ENCODE data around the gene TEDDM1.
"Not testable (repeated sequence)": the region's sequence is repeated elsewhere in the genome, so short reads cannot be mapped to it uniquely, and the experiment has no call there.

TEDDM1 gene

DNA sequence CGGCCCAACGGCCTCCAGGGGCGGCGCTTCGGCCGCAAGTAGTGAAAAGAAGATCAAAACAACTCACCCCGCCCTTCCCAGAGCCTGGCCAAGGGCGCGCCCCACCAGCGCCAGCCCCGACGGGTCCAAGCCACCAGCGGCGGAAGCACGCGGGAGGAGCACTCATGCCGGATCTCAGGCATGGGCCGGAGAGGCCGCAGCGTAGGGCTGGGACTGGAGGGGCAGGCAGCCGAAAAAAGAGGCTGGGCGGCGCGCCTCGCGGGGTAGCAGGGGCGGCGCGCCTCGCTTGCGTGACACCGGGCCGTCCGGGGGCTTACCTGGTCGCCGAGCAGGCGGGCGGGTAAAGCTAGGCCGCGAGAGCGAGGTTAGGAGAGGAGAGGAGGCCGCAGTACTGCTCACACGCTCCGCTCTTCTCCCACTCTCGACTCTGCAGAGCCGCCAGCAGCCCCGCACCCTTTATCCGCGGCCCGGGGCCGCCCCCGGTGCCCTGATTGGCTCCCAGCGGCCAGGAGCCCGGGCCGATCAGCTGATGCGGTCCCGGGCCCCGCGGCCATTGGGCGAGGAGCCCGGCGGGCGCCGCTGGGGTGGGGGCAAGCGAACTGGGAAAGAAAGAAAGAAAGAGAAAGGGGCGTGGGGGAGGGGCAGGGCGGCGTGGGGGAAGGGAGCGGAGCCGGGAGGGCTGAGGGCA is 9.0 kb downstream of the TEDDM1 start, which contains the start of gene GLUL:
Gene GLUL (minus strand): TSS at position 429 of the 688 bp plus-strand sequence. CDS start 3,053 bp downstream, outside the sequence.
- peak; percentile 74 for DNase-seq
- Mint-ChIP-seq H3K27ac (peak within 1 kb of the TSS; percentile 88), H3K27me3 (peaks cover 47% of the 10 kb centered on the region), H3K36me3 (ENCODE audit: low read depth) (peaks cover 24% of the 10 kb centered on the region), H3K4me1 (ENCODE audit: low read depth) (peaks cover 23% of the 10 kb centered on the region), H3K4me3 (peak within 1 kb of the TSS; percentile 86), H3K9me3 (no peaks in the 10 kb centered on the region)

DNA sequence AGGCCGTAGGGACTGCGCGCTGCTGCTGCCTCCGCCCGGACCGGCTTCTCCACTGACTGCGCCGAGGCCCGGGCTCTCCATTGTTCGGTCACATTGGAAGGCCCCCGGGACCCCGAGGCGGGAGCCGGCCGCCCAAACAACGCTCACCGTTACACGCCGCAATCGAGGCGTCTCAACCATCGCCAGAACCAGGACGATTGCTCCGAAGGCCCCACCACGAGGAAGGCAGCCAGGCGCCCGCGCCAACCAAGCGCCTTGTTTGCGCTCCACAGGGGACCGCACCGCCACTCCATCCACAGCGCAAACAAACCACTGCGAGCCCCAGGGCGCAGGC is 9.5 kb downstream of the TEDDM1 start:
- H3K9me3 Mint-ChIP-seq, result no peaks in the 10 kb centered on the region
- H3K27ac Mint-ChIP-seq, result peak overlapping the region; percentile 88
- H3K27me3 Mint-ChIP-seq, result peaks cover 44% of the 10 kb centered on the region
- peaks cover 23% of the 10 kb centered on the region for H3K4me1 Mint-ChIP-seq (ENCODE audit: low read depth)
- peaks cover 29% of the 10 kb centered on the region for H3K36me3 Mint-ChIP-seq (ENCODE audit: low read depth)
- DNase-seq, result no peak
- peak overlapping the region; percentile 86 for H3K4me3 Mint-ChIP-seq

DNA sequence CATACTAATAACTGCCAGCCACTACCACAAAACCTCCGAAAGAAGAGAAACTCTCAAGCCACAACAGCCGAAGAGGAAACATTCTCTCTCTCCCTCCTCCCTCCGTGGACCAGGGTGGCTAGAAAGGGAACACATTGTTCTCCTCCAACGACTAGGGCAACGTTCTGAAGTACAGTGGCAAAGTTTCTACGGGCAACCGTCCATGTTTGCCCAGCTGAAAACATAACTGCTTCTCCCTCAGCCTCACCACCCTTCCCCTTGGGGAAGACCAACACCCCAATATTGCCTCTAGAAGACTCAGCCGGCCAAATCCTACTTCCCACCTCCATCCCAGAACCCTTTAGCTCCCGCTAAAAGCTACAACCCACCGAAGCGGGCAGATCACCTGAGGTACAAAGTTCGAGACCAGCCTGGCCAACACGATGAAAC is 10.8 kb downstream of the TEDDM1 start:
- Mint-ChIP-seq H3K27ac (peak overlapping the region; percentile 72), H3K36me3 (ENCODE audit: low read depth) (peaks cover 37% of the 10 kb centered on the region), H3K9me3 (no peaks in the 10 kb centered on the region), H3K4me1 (ENCODE audit: low read depth) (peaks cover 23% of the 10 kb centered on the region), H3K4me3 (peak overlapping the region; percentile 86), H3K27me3 (peaks cover 38% of the 10 kb centered on the region)
- DNase-seq, result no peak

DNA sequence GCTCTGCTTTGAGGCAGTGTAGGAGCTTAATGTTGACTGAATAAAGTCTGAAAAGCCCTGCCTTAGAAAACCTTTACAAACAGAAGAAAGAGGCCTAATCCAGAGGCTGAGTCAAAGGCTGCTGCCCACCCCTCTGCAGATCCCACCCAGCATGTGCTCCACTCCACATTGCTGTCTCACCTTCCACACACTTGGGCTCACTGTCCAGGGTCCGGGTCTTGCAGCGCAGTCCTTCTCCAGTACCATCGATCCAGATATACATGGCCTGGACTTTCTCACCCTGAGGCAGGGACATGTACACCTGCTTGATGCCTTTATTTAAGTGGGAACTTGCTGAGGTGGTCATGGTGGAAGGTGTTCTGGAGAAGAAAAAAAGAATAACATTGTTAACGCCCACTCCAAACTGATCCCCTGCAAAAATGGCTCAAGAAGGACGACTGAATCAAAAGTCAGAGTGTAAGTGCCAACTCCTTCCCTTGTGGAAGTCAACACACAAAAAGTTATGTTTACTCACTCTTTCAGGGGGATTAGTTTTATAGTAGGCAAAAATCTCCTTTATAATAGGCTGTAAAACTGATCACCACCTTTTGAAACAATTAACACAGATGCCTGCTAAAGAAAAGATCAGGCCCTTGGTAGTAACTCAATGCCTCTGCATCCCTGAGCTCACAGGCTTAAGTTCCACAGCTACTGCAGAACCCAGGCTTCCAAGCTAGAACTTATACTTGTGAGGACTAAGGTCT is 11.9 kb downstream of the TEDDM1 start:
- Mint-ChIP-seq H3K36me3 (ENCODE audit: low read depth) (peaks cover 47% of the 10 kb centered on the region), H3K9me3 (no peaks in the 10 kb centered on the region), H3K4me1 (ENCODE audit: low read depth) (peaks cover 23% of the 10 kb centered on the region), H3K27me3 (peaks cover 30% of the 10 kb centered on the region), H3K27ac (no peak overlapping the region), H3K4me3 (no peak overlapping the region)
- no peak for DNase-seq

DNA sequence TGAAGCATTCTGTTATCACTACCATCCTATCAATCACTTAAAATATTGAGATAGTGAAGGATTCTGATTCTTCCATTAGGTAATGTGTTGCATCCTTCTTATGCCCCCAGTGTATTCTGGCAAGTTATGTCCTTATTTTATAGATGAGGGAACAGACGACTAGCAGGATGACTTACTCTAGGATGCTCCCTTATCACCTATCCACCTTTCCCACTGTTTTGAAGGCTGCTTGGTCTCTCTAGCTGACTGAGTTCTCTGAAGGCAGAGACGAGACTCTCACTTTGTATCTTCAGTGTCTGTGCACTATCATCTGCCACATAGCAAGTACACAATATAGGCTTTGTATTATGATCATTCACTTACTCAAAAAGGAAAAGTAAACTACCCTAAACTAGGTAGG is 12.9 kb downstream of the TEDDM1 start:
- DNase-seq, result no peak
- no peak overlapping the region for H3K27ac Mint-ChIP-seq
- peaks cover 48% of the 10 kb centered on the region for H3K36me3 Mint-ChIP-seq (ENCODE audit: low read depth)

DNA sequence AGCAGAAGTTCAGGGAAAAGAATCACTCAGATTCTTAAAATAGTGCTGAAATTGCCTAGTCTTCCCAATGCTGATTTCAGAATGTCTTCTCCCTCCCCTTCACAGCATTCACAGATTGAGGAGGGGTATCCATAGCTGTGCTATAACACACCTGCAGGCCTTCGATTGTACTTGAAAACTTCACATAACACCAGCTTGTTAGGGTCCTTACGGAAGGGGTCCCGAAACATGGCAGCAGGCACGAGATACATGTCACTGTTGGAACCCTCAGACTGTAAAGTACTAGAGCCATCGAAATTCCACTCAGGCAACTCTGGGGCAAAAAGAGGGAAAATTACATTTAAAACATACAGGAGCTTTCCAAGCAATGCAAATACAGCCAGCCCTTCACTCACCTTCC is 13.5 kb downstream of the TEDDM1 start:
- Mint-ChIP-seq H3K36me3 (ENCODE audit: low read depth) (peaks cover 48% of the 10 kb centered on the region), H3K4me3 (no peak overlapping the region), H3K9me3 (no peaks in the 10 kb centered on the region), H3K4me1 (ENCODE audit: low read depth) (peaks cover 20% of the 10 kb centered on the region), H3K27me3 (peaks cover 17% of the 10 kb centered on the region), H3K27ac (no peak overlapping the region)
- no peak for DNase-seq

More for the DNA sequence above, 12.9 kb downstream of the TEDDM1 start:
- peaks cover 23% of the 10 kb centered on the region for H3K4me1 Mint-ChIP-seq (ENCODE audit: low read depth)
- H3K9me3 Mint-ChIP-seq, result no peaks in the 10 kb centered on the region
- H3K27me3 Mint-ChIP-seq, result peaks cover 20% of the 10 kb centered on the region
- H3K4me3 Mint-ChIP-seq, result no peak overlapping the region

DNA sequence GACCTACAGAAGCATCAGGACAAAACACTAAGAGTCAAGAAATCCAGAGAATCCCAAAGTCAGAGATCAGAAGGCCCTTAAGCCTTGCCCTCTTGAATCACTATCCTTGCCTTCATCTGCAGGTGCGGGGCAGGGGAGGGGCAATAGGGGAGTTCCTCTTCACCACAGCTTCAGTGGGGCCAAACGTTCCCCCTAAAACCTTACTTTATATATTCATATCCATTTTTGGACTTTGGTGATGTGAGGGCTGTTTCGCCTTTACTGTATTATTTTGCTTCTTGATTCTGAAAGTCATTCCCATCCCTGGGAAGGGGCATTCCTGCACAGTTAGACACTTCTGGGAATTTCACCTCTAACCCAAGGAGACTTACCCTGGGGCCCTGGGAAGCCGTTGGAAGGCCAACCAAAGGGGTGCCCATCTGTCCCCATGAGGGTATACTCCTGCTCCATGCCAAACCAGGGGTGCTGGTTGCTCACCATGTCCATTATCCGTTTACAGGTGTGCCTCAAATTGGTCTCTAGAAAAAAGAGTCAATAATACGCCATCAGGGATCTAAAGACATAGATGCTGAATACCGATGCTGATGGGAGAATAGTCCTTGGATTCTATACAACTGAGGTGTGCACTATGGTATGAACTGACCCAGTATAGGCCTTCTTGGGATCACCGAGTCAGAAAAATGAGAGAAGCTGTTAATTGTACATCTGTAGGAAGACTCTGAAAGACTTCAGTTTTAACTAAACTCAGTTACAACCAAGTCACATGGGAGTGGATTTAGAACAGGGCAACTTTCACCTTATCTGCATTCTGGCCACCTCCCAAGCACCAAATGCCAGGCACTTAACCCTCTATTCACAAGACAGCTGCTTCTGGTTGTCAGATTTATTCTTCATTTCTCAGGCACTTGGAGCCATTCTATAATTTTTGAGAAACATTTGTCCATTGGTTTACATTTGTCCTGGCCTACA is 14.3 kb downstream of the TEDDM1 start:
- Mint-ChIP-seq H3K27ac (no peak overlapping the region), H3K9me3 (no peaks in the 10 kb centered on the region), H3K36me3 (ENCODE audit: low read depth) (peaks cover 48% of the 10 kb centered on the region), H3K4me1 (ENCODE audit: low read depth) (peaks cover 19% of the 10 kb centered on the region), H3K4me3 (no peak overlapping the region), H3K27me3 (peaks cover 15% of the 10 kb centered on the region)
- DNase-seq, result no peak

DNA sequence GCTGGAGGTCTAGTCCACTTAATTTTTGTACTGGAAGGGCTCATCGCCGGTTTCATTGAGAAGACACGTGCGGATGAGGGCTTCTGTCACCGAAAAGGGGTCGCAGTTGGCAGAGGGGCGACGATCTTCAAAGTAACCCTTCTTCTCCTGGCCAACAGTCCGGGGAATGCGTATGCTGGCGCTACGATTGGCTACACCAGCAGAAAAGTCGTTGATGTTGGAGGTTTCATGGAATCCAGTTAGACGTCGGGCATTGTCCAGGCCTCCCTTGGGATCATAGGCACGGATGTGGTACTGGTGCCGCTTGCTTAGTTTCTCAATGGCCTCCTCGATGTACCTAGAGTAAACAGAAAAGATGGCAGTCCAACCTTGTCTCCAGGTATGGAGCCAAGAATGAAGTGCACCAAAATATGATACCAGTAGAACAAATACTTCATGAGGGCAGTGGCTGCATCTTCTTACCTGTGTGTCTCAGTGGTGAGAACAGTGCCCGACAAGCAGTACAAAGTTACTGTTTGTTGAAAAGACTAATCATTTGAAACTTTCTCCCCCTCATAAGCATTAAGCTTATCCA is 16.0 kb downstream of the TEDDM1 start:
- Mint-ChIP-seq H3K27ac (no peak overlapping the region), H3K9me3 (no peaks in the 10 kb centered on the region), H3K27me3 (peaks cover under 1% of the 10 kb centered on the region), H3K4me3 (no peak overlapping the region), H3K36me3 (ENCODE audit: low read depth) (peaks cover 41% of the 10 kb centered on the region), H3K4me1 (ENCODE audit: low read depth) (peaks cover 4% of the 10 kb centered on the region)
- no peak for DNase-seq

DNA sequence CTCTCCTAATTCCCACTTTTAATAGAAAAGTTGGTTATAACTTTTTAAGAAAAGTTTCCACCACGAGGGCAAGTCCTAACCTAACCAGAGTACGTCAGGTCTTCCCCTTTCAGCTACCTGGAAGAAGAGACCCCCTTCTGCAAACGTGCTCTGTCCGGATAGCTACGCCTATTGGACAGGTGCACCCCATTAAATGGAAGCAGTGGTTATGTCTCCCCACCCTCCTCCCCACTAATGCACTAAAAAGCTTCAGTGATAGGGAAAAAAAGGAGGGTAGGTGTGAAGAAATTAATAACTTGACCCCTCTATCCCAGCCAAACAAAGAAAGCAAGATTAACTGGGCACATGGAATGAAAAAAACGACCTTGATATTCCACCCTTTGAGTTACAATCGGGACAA is 16.5 kb downstream of the TEDDM1 start:
- no peak overlapping the region for H3K4me3 Mint-ChIP-seq
- no peaks in the 10 kb centered on the region for H3K9me3 Mint-ChIP-seq
- H3K27ac Mint-ChIP-seq, result no peak overlapping the region
- H3K36me3 Mint-ChIP-seq (ENCODE audit: low read depth), result peaks cover 41% of the 10 kb centered on the region
- no peaks in the 10 kb centered on the region for H3K27me3 Mint-ChIP-seq
- no peaks in the 10 kb centered on the region for H3K4me1 Mint-ChIP-seq (ENCODE audit: low read depth)
- DNase-seq, result no peak

DNA sequence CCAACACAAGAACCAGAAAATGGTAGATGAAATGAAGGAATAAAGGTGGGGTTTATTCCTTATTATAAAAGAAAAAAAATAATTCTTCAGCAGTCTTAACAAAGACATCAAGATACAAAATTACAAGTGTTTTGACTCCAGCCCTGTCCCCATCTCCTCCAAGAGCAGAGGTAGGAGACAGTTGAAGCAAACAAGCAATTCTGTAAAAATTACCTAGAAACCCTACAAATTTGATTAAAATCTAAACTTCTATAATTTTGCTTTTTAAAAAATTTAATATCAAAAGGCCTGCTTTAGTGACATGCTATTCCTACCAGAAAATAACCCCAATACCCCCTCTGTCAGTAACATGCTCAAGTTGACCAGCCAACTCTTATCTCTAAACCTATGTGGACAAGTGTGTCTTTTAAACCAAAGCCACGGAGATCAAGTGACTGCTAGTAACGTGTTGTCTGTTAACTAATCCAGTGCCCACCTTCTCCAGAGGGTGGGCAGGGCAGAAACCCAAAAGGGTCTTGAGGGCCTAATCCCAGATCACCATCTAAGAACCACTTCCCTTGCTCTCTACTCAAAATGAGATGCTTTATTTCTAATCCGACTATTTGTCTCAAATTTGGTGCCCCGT is 17.3 kb downstream of the TEDDM1 start:
- H3K27ac Mint-ChIP-seq, result no peak overlapping the region
- peaks cover 38% of the 10 kb centered on the region for H3K36me3 Mint-ChIP-seq (ENCODE audit: low read depth)
- H3K9me3 Mint-ChIP-seq, result no peaks in the 10 kb centered on the region
- H3K4me1 Mint-ChIP-seq (ENCODE audit: low read depth), result no peaks in the 10 kb centered on the region
- no peaks in the 10 kb centered on the region for H3K27me3 Mint-ChIP-seq
- DNase-seq, result no peak
- no peak overlapping the region for H3K4me3 Mint-ChIP-seq

DNA sequence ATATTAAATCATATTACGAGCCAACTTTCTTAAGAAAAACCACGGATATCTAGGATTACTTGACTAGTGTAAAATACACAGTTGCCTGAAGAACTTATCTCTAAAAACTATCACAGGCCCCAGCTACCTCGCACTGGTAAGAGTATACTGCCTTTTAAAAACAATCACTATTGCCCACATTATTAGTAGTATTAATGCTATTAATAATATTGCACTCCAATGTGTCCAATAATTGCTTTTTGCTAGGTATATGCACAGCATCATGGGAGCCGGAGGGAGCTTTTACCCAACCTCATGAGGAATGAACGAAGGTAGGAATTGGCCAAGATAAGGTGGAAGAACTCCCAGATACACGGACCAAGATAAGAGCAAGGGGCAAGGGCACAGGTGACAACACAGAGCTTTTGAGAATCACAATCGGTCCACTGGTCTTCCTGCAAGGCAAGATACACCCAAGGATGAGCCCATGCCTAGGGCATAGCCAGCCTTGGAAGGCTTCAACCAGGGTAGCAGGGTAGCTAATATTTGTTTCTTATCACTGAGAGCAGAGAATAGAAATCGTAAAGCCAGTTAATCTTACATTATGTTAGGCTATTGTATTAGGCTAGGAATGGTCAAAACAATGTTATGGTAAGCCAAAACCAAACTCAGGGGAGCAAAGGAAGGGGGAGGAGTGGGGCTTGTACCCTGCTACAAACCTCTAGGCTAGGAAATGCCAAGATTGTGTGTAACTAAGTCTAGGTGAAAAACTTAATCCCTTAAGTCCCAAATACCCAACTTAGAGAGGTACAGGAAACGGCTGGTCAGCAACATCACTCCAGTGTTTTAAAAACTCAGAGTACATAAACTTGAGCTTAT is 18.3 kb downstream of the TEDDM1 start:
- DNase-seq, result no peak
- H3K9me3 Mint-ChIP-seq, result no peaks in the 10 kb centered on the region
- no peaks in the 10 kb centered on the region for H3K4me1 Mint-ChIP-seq (ENCODE audit: low read depth)
- H3K27me3 Mint-ChIP-seq, result no peaks in the 10 kb centered on the region
- no peak overlapping the region for H3K27ac Mint-ChIP-seq
- H3K4me3 Mint-ChIP-seq, result no peak overlapping the region
- H3K36me3 Mint-ChIP-seq (ENCODE audit: low read depth), result peaks cover 31% of the 10 kb centered on the region

DNA sequence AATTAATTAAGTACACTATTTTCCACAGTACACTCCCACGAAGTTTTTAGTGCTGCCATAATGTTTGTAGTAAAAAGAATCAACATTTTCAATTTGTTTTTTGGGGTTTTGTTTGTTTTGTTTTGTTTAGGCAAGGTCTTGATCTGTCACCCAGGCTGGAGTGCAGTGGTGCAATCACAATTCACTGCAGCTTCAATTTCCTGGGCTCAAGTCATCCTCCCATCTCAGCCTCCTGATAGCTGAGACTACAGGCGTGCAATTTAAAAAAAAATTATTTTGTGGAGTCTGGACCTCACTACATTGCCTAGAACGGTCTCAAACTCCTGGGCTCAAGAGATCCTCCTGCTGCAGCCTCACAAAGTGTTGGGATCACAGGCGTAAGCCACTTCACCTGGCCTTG is 20.3 kb downstream of the TEDDM1 start:
- H3K36me3 Mint-ChIP-seq (ENCODE audit: low read depth), result peaks cover 13% of the 10 kb centered on the region
- no peaks in the 10 kb centered on the region for H3K27me3 Mint-ChIP-seq
- no peak overlapping the region for H3K4me3 Mint-ChIP-seq
- H3K4me1 Mint-ChIP-seq (ENCODE audit: low read depth), result no peaks in the 10 kb centered on the region
- H3K9me3 Mint-ChIP-seq, result no peaks in the 10 kb centered on the region
- no peak for DNase-seq
- H3K27ac Mint-ChIP-seq, result no peak overlapping the region

DNA sequence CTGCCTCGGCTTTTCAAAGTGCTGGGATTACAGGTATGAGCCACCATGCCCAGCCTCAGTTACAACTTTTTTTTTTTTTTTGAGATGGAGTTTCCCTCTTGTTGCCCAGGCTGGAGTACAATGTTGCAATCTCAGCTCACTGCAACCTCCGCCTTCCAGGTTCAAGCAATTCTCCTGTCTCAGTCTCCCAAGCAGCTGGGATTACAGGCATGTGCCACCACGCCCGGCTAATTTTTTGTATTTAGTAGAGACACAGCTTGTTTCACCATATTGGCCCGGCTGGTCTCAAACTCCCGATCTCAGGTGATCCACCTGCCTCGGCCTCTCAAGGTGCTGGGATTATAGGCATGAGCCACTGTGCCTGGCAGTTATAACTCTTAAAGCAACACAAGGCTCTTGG is 20.7 kb downstream of the TEDDM1 start:
- peaks cover 11% of the 10 kb centered on the region for H3K36me3 Mint-ChIP-seq (ENCODE audit: low read depth)
- DNase-seq; H3K4me3 Mint-ChIP-seq; H3K9me3 Mint-ChIP-seq; H3K4me1 Mint-ChIP-seq (ENCODE audit: low read depth); H3K27me3 Mint-ChIP-seq; H3K27ac Mint-ChIP-seq: not testable (repeated sequence)

Data from activated T-cell treated with anti-CD3 and anti-CD28 coated beads, Interleukin-2, amount 50 U/mL, for 24 hours (primary cell).